ENCODE results near the gene KDM2A.

DNA sequence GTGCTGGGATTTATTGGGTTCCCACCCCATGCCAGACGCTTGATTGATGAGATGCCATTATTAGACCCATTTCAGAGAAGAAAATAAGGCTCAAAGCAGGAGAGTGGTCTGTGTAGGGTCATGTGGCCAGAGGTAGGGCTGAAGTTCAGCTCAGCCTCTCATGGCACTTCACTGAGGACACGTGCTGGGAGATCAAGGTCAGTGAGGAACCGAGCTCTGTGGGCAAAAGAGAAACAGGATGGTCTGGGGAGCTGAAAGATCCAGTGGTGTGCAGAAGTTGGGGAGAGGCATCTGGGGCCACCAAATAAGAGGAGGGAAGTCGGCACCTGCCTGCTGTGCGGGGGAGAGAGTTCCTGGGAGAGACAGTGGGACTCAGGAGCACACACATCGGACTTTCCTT is 42.9 kb upstream of the KDM2A start:
- no peak for TF ChIP-seq POLR2A (IDR thresholded peaks at IDR 0.05; ENCODE audit: low read depth)
- TF ChIP-seq EP300 (IDR thresholded peaks at IDR 0.05) = no peak
- TF ChIP-seq, protein P1, sequence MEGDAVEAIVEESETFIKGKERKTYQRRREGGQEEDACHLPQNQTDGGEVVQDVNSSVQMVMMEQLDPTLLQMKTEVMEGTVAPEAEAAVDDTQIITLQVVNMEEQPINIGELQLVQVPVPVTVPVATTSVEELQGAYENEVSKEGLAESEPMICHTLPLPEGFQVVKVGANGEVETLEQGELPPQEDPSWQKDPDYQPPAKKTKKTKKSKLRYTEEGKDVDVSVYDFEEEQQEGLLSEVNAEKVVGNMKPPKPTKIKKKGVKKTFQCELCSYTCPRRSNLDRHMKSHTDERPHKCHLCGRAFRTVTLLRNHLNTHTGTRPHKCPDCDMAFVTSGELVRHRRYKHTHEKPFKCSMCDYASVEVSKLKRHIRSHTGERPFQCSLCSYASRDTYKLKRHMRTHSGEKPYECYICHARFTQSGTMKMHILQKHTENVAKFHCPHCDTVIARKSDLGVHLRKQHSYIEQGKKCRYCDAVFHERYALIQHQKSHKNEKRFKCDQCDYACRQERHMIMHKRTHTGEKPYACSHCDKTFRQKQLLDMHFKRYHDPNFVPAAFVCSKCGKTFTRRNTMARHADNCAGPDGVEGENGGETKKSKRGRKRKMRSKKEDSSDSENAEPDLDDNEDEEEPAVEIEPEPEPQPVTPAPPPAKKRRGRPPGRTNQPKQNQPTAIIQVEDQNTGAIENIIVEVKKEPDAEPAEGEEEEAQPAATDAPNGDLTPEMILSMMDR (IDR thresholded peaks at IDR 0.05) = no peak
